ENCODE results near the gene CFAP46. TPM values are rescaled to one million over a fixed set of nuclear protein-coding genes. Genes with fewer than 3 reads are reported as not detected.

CFAP46 gene
- 2.9 and 10.9 TPM in 2 replicates for total RNA-seq (ENCODE audit: low replicate concordance)
- long read RNA-seq, partial matches to known transcripts = 1 of 5 reads
- long read RNA-seq, other reads (novel, unspliced or antisense) = 1 of 5 reads

- H3K4me1 Mint-ChIP-seq (ENCODE audit: unreplicated experiment) = peaks cover 4% of the 10 kb centered on the region
- H3K27ac Mint-ChIP-seq = peak within 1 kb of the TSS; percentile 65
- DNase-seq (ENCODE audit: extremely low spot score, unreplicated experiment) = peak; percentile 86
- TF ChIP-seq CTCF (conservative IDR thresholded peaks at IDR 0.05) = no peak
- H3K36me3 Mint-ChIP-seq = no peaks in the 10 kb centered on the region
- H3K27me3 Mint-ChIP-seq = peaks cover 16% of the 10 kb centered on the region
- no peaks in the 10 kb centered on the region for H3K9me3 Mint-ChIP-seq
- H3K4me3 Mint-ChIP-seq = peak within 1 kb of the TSS; percentile 89
Measured at GRCh38 chr10:132942101-132943057, at the start of gene CFAP46. CFAP46 (minus strand) TSS chr10:132942570; CDS start chr10:132942484, 86 bp downstream.

GRCh38 chr10:132991706-132992432 is 49.5 kb upstream of the CFAP46 start:
- Mint-ChIP-seq H3K9me3 (no peaks in the 10 kb centered on the region), H3K36me3 (no peaks in the 10 kb centered on the region), H3K4me1 (ENCODE audit: unreplicated experiment) (peaks cover 9% of the 10 kb centered on the region), H3K4me3 (no peak overlapping the region), H3K27ac (no peak overlapping the region), H3K27me3 (peaks cover 15% of the 10 kb centered on the region)
- TF ChIP-seq CTCF (conservative IDR thresholded peaks at IDR 0.05) = no peak
- no peak for DNase-seq (ENCODE audit: extremely low spot score, unreplicated experiment)

GRCh38 chr10:132990684-132991545 is 48.5 kb upstream of the CFAP46 start:
- no peaks in the 10 kb centered on the region for H3K36me3 Mint-ChIP-seq
- H3K9me3 Mint-ChIP-seq = no peaks in the 10 kb centered on the region
- TF ChIP-seq CTCF (conservative IDR thresholded peaks at IDR 0.05) = no peak
- H3K4me3 Mint-ChIP-seq = no peak overlapping the region
- H3K27ac Mint-ChIP-seq = no peak overlapping the region
- peaks cover 16% of the 10 kb centered on the region for H3K27me3 Mint-ChIP-seq
- no peak for DNase-seq (ENCODE audit: extremely low spot score, unreplicated experiment)
- H3K4me1 Mint-ChIP-seq (ENCODE audit: unreplicated experiment) = peaks cover 6% of the 10 kb centered on the region

GRCh38 chr10:132989476-132990415 is 47.4 kb upstream of the CFAP46 start:
- no peaks in the 10 kb centered on the region for H3K36me3 Mint-ChIP-seq
- H3K27ac Mint-ChIP-seq = no peak overlapping the region
- no peak for TF ChIP-seq CTCF (conservative IDR thresholded peaks at IDR 0.05)
- DNase-seq (ENCODE audit: extremely low spot score, unreplicated experiment) = no peak
- no peak overlapping the region for H3K4me3 Mint-ChIP-seq
- H3K27me3 Mint-ChIP-seq = peaks cover 19% of the 10 kb centered on the region
- no peaks in the 10 kb centered on the region for H3K9me3 Mint-ChIP-seq
- peaks cover 6% of the 10 kb centered on the region for H3K4me1 Mint-ChIP-seq (ENCODE audit: unreplicated experiment)

All from type B pancreatic cell (in vitro differentiated cells).